Heart left ventricle (tissue), 16 donors: ENCODE data around the gene NANOGP8. TPM values are rescaled to one million over a fixed set of nuclear protein-coding genes. Genes with fewer than 3 reads are reported as not detected.
"Not testable (repeated sequence)": the region's sequence is repeated elsewhere in the genome, so short reads cannot be mapped to it uniquely, and the experiment has no call there.

Experiments
- ATAC-seq, 4 donors: fragments of 200-7000 bp; cut with Tn5 transposase; one replicate each; pipeline ENCODE4 v1.9.1; 2020 to 2022; ENCODE audit warnings: moderate library complexity in 4 of 4, mild to moderate bottlenecking in 3 of 4, moderate number of reproducible peaks in 1 of 4
- DNase-seq, 5 donors: peaks; one replicate each; pipeline ENCODE4 v3.0.0-alpha.2; 2020
- H3K27ac ChIP-seq, 12 donors: fragments of 200-600 bp; sonication (generic) in 4 of 12; one replicate each; pipeline versions ENCODE4 v1.5.0 to v1.8.0; 2016 to 2022; ENCODE audit warnings: mild to moderate bottlenecking in 2 of 12
- H3K27me3 ChIP-seq, 9 donors: fragments of 200-600 bp; sonication (generic) in 2 of 9; one replicate each; pipeline versions ENCODE4 v1.5.1 to v1.8.0; 2016 to 2022; ENCODE audit warnings: mild to moderate bottlenecking in 3 of 9
- H3K36me3 ChIP-seq, 9 donors: fragments of 200-600 bp; sonication (generic) in 2 of 9; one replicate each; pipeline versions ENCODE4 v1.5.0 to v1.8.0; 2018 to 2022; ENCODE audit warnings: mild to moderate bottlenecking in 2 of 9
- H3K4me1 ChIP-seq, 12 donors: fragments of 200-600 bp; sonication (generic) in 4 of 12; one replicate each; pipeline versions ENCODE4 v1.5.0 to v1.8.0; 2016 to 2022; ENCODE audit warnings: mild to moderate bottlenecking in 3 of 12
- H3K4me3 ChIP-seq, 12 donors: fragments of 200-600 bp; sonication (generic) in 4 of 12; one replicate each; pipeline versions ENCODE4 v1.5.0 to v1.8.0; 2017 to 2022; ENCODE audit warnings: mild to moderate bottlenecking in 9 of 12, moderate library complexity in 4 of 12
- H3K9me3 ChIP-seq, 12 donors: fragments of 200-600 bp; sonication (generic) in 4 of 12; one replicate each; pipeline versions ENCODE4 v1.5.0 to v1.8.0; 2016 to 2022; ENCODE audit warnings: mild to moderate bottlenecking in 1 of 12
- CTCF ChIP-seq, 12 donors: fragments of 200-600 bp; sonication (generic) in 4 of 12; IDR thresholded peaks; one replicate each; pipeline versions ENCODE4 v1.5.0 to v1.8.0; 2018 to 2022; ENCODE audit warnings: antibody characterized with exemption in 12 of 12, mild to moderate bottlenecking in 5 of 12
- POLR2A ChIP-seq, 2 donors: fragments of 450-650 bp; IDR thresholded peaks; one replicate each; pipeline ENCODE4 v1.6.1; 2017; ENCODE audit warnings: antibody characterized with exemption in 2 of 2, mild to moderate bottlenecking in 2 of 2, moderate library complexity in 2 of 2
- WGBS, 4 donors: extraction: QIAGEN DNeasy Blood & Tissue Kit in 2 of 4; methylation state at CpG; one replicate each; pipeline versions ENCODE4 v1.1.5 to v1.1.7; 2013 to 2018; 5-methylcytosine and 5-hydroxymethylcytosine counted together
- intact Hi-C, 10 donors: fragments of 100-400 bp; cut with DNase I; formaldehyde crosslinking; loops; one replicate each; pipeline versions ENCODE4 v1.11.1 to v1.14.2; 2022
- polyA plus RNA-seq, 2 donors: library from polyadenylated mRNA; stranded (reverse); fragments of 200-250 nt; gene quantifications; one replicate each; pipeline ENCODE4 v1.2.3, GENCODE V29; 2013
- total RNA-seq, 9 donors: library from RNA; depleted of rRNA in 2 of 9; stranded (reverse); fragments of >200 nt in 2 of 9; fragmentation: NEBNext Ultra II Directional in 3 of 9; extraction: Animal tissue kit (Norgen Biotek cat#: 25700) in 3 of 9; gene quantifications; one replicate each; pipeline versions ENCODE4 v1.1.0 to v1.2.4, GENCODE V29; 2016 to 2023
- donor health status: ischemic (EF 13 %, LVEDD 7.1; RV severe dilation, severe dysfunction).
- donor health status: healthy with polysubstance abuse.
- donor health status: DM: no; HTN: yes; CAD: no.
- donor health status: DM: no; HTN: no; CAD: no.
- donor health status: ischemic (EF 25% LVEDD 6.9; RV normal size, moderate dysfunction).
- donor health status: ischemic (EF 25% LVEDD 5.7; RV mildly dilated, moderate dysfunction).
- donor health status: healthy.
- donor health status: DM: yes; HTN: yes; CAD: no.
- donor health status: ischemic (EF 35%, LVEDD 5.7; RV mildly dilated, moderate dysfunction).
- donor health status: nonischemic (EF 11% LVEDD 7.7; RV severe dilation, severe dysfunction).
- donor health status: DM: yes; HTN: yes; CAD: no.
- donor health status: PGD.
- donor health status: ischemic (EF 29% LVEDD 5.4; RV normal size, mild dysfunction).
- donor health status: nonischemic (EF 23%, LVEDD 6.1; RV moderate dilation, normal function).

NANOGP8 gene
- total and polyA plus RNA-seq, 11 donors, result 0.34 to 0.47 TPM; not detected in 9

DNA sequence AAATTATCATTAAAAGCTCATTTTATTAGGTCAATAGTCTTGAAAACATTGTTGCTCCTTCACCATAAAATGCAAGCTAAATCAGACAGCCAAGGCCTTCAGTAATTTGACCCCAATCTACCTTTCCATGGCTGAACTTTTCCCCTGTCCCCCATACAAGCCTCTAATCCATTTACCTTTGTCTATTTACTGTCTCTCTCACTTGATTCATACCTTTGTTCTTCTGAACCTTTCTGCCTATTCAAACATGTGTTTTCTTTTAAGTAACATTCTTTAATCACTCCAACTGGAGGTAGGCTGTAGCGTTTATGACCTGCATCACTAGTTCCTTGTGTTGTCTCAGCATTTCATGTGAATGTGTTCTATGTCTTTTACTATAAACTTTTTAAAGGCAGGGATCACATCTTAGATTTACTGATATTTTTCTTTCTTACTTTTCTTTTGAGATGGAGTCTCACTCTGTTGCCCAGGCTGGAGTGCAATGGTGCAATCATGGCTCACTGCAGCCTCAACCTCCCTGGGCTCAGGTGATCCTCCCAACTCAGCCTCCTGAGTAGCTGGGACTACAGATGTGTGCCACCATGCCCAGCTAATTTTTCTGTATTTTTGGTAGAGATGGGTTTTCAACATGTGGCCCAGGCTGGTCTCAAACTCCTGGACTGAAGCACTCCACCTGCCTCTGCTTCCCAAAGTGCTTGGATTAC is 5.2 kb upstream of the NANOGP8 start:
- intact Hi-C loops, result no loop called here
- Histone ChIP-seq H3K4me1 (no peaks in the 10 kb centered on the region), H3K36me3 (no peaks in the 10 kb centered on the region), H3K27ac (no peak overlapping the region), H3K4me3 (no peak overlapping the region), H3K27me3 (no peaks in the 10 kb centered on the region), H3K9me3 (no peaks in the 10 kb centered on the region)
- 88 to 99% (median 95%) methylated on average over 1 of the region's 1 CpG for WGBS, 4 donors
- TF ChIP-seq POLR2A (IDR thresholded peaks at IDR 0.05) (no peak), CTCF (IDR thresholded peaks at IDR 0.05) (no peak)
- ATAC-seq (no peak), DNase-seq (no peak)

DNA sequence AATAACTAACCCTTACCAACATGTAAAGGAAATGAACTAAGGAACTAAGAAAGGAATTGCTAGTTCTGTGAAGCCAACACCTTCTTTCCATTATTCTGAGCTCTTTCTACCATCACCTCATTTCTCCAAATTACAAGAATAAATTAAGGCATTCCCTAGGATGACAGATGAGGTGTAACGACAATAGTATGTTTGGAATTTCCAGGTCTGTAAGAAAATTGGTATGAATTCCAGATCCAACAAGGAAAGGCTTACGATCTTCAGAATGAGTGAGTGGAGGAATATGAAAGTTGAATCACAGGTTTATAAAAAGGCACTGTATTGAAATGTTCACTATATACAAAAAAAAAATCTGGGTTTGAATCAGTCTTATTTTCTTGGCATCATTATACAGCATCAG is 4.5 kb upstream of the NANOGP8 start:
- no peaks in the 10 kb centered on the region for H3K4me1 ChIP-seq
- ATAC-seq (no peak), DNase-seq (no peak)
- H3K9me3 ChIP-seq, result no peaks in the 10 kb centered on the region
- TF ChIP-seq POLR2A (IDR thresholded peaks at IDR 0.05) (no peak), CTCF (IDR thresholded peaks at IDR 0.05) (no peak)
- H3K27me3 ChIP-seq, result no peaks in the 10 kb centered on the region
- WGBS, 4 donors, result 81 to 94% (median 88%) methylated on average over 2 of the region's 2 CpGs
- no peak overlapping the region for H3K4me3 ChIP-seq
- no peaks in the 10 kb centered on the region for H3K36me3 ChIP-seq
- intact Hi-C loops, result no loop called here
- no peak overlapping the region for H3K27ac ChIP-seq

DNA sequence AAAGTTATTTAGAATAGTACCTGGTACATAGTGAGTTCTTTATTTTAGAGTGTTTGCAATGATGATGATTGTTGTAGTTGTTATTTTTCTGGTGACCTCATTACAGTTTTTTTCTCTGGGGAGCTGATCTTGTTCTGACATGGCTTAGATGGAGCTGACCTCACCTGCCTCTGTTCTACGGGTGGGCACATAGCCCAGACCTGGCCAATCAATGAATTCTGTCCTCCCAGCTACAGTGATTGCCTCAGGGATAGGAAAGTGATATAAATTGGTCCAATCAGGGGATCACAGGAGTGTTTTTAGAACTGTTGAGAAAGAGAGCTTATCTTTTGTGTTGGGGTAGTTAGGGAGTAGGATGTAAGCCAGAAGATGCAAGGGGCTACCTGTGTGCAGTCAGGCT is 3.2 kb upstream of the NANOGP8 start:
- no peak for ATAC-seq
- Histone ChIP-seq H3K4me3 (no peak overlapping the region), H3K9me3 (no peaks in the 10 kb centered on the region), H3K4me1 (no peaks in the 10 kb centered on the region), H3K36me3 (no peaks in the 10 kb centered on the region), H3K27me3 (no peaks in the 10 kb centered on the region), H3K27ac (no peak overlapping the region)
- intact Hi-C loops, result no loop called here
- WGBS, 4 donors, result 73 to 95% (median 88%) methylated on average over 1 of the region's 1 CpG
- no peak for DNase-seq
- no peak for TF ChIP-seq CTCF (IDR thresholded peaks at IDR 0.05)
- no peak for TF ChIP-seq POLR2A (IDR thresholded peaks at IDR 0.05)

DNA sequence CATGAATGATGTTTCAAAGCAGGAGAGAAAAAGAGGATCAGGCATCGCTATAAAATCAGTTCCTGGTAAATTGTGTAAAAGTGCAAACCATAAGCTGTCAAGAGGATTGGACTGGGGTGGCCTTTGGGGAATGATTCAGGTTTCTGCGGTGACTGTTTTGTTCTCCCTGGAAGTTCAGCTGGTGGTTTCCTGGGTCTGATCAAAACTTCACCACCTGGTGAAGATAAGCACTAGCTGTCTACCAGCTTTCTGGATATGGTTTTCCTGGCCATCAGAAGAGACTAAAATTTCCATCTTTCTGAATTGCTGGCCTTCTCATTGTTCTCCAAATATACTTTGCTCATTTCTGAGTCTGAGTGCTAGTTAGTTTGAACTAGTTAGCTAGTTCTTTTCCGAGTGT is 2.7 kb upstream of the NANOGP8 start:
- no peak for TF ChIP-seq CTCF (IDR thresholded peaks at IDR 0.05)
- no peak for TF ChIP-seq POLR2A (IDR thresholded peaks at IDR 0.05)
- Histone ChIP-seq H3K27ac (no peak overlapping the region), H3K4me1 (no peaks in the 10 kb centered on the region), H3K9me3 (no peaks in the 10 kb centered on the region), H3K4me3 (no peak overlapping the region), H3K36me3 (no peaks in the 10 kb centered on the region), H3K27me3 (no peaks in the 10 kb centered on the region)
- ATAC-seq (no peak), DNase-seq (no peak)
- intact Hi-C loops, result no loop called here
- 80 to 86% (median 82%) methylated on average over 3 of the region's 3 CpGs for WGBS, 4 donors

DNA sequence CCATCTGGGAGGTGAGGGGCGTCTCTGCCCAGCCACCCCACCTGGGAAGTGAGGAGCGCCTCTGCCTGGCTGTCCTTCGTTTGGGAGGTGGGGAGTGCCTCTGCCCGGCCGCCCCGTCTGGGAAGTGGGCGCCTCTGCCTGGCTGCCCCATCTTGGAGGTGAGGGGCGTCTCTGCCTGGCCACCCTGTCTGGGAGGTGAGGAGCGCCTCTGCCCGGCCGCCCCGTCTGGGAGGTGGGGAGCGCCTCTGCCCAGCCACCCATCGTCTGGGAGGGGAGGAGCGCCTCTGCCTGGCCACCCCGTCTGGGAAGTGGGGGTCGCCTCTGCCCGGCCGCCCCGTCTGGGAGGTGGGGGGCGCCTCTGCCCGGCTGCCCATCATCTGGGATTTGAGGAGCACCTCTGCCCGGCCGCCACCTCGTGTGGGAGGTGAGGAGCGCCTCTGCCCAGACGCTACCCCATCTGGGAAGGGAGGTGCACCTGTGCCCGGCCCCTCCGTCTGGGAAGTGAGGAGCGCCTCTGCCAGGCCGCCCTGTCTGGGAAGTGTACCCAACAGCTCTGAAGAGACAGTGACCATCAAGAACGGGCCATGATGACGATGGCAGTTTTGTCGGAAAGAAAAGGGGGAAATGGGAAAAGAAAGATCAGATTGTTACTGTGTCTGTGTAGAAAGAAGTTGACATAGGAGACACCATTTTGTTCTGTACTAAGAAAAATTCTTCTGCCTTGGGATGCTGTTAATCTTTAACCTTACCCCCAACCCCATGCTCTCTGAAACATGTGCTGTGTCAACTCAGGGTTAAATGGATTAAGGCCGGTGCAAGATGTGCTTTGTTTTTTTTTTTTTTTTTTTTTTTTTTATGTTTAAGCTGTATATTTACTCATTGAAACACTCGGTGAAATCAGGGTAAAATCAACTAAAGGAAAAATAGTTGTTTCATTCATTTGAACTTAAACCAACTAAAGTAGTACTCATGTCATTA is 2.4 kb downstream of the NANOGP8 start:
- H3K36me3 ChIP-seq, intact Hi-C loops, H3K4me1 ChIP-seq, ATAC-seq, DNase-seq, H3K9me3 ChIP-seq, H3K4me3 ChIP-seq, H3K27me3 ChIP-seq, H3K27ac ChIP-seq: not testable (repeated sequence)
- WGBS, 4 donors, result 95 to 97% (median 96%) methylated on average over 15 to 36 of the region's 36 CpGs

GRCh38 chr15:35081626-35082365 is 3.3 kb downstream of the NANOGP8 start:
- H3K27me3 ChIP-seq, H3K4me3 ChIP-seq, intact Hi-C loops, DNase-seq, H3K36me3 ChIP-seq, ATAC-seq, H3K4me1 ChIP-seq, H3K9me3 ChIP-seq, H3K27ac ChIP-seq: not testable (repeated sequence)
- WGBS, 4 donors, result 91 to 95% (median 94%) methylated on average over 15 to 45 of the region's 45 CpGs
